NCI-H82 (cell line): ENCODE results near the gene C1QTNF6.
"Not testable (repeated sequence)": the region's sequence is repeated elsewhere in the genome, so short reads cannot be mapped to it uniquely, and the experiment has no call there.

ENCODE experiments used
- DNase-seq: peaks from one replicate; lab custom pipeline; 2025; lab: John Stamatoyannopoulos, UW

C1QTNF6 gene

DNA sequence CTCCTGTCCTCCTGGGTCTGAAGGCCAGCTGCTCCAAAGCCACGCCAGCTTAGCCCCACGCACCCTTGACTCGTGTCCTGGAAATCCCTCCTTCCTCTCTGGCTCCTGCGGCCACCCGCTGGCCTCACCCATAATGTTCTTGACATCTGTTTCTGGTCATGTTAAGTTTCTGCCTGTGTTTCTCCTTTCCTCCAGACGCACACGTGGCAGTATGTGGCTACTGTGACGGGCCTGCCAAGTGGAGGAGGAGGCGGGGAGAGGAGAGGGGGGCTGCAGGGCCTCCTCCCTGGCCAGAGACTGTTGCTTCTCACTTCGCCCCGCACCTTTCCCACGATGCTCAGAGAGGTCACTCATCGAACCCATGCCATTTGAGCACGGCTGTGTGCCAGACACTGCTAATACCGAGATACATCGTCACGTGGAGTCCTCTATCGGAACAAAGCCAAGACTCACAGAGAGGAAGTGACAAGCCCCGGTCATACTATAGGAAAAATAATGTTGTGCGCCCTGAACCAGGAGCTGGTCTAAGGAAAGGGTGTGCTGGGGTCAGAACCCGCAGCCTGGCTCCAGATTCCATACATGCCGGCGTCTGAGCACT, 11.5 kb downstream of the C1QTNF6 start:
- DNase-seq: no peak

- no peak for DNase-seq
These were observed 12.4 kb downstream of the C1QTNF6 start for GRCh38 chr22:37175414-37176281.

DNA sequence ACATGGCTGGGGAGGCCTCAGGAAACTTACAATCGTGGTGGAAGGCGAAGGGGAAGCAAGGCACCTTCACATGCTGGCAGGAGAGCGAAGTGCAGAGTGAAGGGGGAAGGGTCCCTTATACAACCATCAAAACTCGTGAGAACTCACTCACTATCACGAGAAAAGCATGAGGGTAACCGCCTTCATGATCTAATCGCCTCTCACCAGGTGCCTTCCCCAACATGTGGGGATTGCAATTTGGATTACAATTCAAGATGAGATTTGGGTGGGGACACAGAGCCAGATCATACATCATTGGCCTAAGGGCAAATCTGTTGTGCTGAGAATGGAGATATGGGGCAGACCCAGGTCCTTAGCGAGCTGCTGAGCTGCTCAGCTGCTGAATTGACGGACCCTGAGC, 13.1 kb downstream of the C1QTNF6 start:
- DNase-seq: no peak

- DNase-seq: no peak
These were observed 14.3 kb downstream of the C1QTNF6 start for GRCh38 chr22:37173709-37174108.

DNA sequence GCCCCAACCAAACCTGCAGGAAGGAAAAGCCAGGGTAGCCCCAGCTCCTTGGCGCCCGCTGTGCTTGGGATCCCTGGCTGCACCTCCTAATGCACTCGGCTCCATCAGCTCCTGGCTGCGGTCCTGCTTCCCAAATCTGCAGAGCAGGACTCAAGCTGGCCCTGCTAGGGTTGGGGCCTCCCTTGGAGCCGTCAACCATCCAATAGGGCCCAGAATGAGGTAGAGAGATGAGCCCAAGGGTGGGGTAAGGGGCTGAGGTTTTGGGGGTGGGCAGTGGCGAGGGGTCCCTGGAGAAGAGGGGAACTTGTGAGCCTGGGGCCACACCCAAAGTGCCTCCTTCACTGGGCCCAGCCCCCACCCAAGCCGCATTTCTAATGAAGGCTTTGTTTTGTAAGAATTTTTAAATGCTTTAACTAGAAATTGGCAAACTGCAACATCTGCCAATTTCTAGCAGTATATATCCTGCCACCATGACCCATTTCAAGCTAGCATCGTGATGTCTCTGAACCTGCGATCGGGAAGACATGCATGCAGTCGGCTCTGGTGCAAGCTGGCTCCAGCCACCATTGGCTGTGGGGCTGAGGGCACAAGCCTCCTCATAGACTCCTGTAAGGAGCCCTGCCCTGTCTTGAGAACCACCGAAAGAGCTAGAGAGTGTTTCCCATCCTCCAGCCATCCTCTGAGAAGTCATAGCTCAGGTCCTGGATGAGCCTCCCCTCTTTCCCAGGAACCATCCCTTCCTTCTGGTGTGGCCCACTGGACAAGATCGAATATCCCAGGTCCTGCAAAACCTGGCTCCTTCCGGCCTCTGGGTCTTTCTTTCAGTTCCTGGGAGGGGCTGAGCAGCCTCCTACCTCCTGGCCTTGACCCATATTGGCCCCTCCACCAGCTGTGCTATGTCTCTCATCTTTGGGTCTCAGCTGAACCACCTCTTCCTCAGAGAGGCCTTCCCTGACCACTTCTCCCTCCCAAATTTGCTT, 15.5 kb downstream of the C1QTNF6 start:
- DNase-seq: no peak

DNA sequence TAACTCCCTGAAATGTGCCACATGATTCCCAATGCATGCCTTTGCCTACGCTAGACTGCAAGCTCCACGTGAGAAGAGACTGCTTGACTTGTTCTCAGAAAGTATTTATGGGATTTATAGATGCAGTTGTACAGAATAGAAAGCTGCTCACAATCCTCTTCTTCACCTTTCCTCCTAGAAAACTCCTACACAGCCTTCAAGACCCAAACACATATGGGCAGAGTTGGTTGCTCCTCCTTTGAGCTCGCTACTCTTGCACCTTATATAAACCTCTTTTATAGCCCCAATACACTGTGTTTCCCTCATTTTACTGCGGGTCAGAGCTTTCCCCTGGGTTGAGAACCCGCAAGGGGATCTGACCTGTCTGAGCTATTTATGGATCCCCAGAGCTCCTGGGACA, 16.4 kb downstream of the C1QTNF6 start:
- DNase-seq: no peak

- not testable (repeated sequence) for DNase-seq
These were observed 17.2 kb downstream of the C1QTNF6 start for GRCh38 chr22:37170689-37171405.

- no peak for DNase-seq
These were observed 17.9 kb downstream of the C1QTNF6 start for GRCh38 chr22:37169947-37170688.

DNA sequence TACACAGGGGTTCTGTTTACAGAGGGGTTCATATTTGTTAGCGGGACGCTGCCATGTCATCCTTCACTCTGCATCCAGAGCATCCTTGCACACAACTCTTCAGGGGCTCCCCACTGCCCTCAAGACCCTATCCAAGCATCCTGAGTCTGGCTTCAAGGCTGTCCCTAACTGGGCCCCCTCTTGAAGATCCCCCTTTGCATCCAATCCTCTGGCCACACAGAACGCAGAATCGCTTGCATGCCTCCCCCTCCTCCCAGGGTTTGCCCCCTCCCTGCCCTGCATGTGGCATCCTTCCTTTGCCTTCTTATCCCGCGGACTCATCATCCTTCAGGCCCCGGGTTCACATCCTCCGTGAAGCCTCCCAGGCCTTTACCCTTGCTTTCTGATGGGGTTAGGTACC, 18.6 kb downstream of the C1QTNF6 start:
- DNase-seq: no peak

- no peak for DNase-seq
These were observed 19.9 kb downstream of the C1QTNF6 start for GRCh38 chr22:37167981-37168647.

DNA sequence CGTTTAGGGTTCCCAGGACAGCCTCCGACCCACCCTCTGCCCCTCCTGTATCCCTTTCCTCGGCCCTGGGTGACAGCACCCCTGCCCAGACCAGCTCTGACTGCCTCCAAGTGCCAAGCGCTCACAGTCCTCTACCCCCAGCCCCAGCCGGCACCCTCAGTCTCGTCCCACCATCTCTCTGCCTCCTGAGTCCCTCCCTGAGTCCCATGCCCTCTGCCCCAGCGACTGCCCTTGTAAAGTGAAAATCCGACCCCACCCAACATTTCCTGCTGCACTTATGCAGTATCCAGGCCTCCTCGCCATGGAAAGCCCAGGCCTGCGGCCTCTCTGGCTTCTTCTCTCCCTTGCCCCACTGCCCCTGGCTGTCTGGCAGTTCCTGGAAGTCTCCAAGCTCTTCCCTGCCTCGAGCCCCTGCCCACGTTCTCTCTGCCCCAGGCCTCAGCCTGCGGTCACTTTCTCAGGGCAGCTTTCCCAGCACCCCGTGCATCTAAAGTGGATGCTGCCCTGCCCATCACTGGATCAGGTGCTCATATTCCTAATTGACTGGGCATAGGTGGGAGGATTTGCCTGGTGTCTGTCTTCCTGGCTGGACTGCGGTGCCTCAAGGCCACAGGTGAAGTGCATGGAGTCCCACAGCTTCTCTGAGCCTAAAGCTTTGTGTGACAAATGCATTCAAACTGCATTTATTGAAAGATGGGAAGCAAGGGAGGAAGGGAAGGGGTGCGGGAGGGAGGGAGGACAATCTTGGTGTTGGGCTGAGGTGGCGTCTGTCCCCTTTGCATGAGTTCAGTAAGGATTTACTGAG, 20.7 kb downstream of the C1QTNF6 start:
- no peak for DNase-seq

GRCh38 chr22:37166675-37167066, 21.4 kb downstream of the C1QTNF6 start:
- peak; percentile 73 for DNase-seq

- no peak for DNase-seq
These were observed 21.9 kb downstream of the C1QTNF6 start for GRCh38 chr22:37165940-37166674.

DNA sequence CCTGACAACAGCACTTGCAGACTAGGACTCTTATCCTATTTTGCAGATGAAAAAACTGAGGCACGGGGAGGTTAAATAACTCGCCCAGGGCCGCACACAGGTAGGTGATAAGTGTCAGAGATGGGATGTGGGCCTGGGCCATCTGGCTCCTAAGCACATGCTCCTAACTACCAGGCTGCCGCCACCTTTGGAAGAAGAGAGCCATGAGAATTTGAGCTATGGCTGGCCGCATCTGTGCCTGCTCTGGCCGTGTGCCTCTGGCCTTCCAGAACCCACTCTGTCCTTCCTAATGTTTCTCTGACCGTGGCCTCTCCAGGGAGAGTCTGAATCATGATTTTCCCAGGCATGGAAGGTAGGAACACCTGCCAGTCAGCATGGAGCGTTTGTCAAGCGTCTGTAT, 23.0 kb downstream of the C1QTNF6 start:
- no peak for DNase-seq

DNA sequence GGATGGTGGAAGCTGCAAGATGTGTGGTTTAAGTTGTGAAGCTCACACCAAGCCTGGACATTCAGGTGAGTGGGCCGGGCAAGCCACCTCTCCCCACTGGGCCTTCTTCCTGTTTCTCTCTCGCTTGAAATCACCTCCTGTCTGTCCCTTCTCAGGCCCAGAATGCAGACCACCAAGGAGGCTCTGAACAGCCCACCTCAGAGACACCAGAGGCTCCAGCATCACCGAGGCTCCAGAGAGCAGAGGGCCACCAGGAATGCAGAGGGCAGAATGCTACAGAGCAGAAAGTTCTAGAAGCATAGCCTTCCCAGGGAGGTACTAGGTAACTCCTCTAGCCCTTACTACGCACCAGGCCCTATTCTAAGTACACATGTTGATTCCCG, 23.6 kb downstream of the C1QTNF6 start:
- DNase-seq: no peak

DNA sequence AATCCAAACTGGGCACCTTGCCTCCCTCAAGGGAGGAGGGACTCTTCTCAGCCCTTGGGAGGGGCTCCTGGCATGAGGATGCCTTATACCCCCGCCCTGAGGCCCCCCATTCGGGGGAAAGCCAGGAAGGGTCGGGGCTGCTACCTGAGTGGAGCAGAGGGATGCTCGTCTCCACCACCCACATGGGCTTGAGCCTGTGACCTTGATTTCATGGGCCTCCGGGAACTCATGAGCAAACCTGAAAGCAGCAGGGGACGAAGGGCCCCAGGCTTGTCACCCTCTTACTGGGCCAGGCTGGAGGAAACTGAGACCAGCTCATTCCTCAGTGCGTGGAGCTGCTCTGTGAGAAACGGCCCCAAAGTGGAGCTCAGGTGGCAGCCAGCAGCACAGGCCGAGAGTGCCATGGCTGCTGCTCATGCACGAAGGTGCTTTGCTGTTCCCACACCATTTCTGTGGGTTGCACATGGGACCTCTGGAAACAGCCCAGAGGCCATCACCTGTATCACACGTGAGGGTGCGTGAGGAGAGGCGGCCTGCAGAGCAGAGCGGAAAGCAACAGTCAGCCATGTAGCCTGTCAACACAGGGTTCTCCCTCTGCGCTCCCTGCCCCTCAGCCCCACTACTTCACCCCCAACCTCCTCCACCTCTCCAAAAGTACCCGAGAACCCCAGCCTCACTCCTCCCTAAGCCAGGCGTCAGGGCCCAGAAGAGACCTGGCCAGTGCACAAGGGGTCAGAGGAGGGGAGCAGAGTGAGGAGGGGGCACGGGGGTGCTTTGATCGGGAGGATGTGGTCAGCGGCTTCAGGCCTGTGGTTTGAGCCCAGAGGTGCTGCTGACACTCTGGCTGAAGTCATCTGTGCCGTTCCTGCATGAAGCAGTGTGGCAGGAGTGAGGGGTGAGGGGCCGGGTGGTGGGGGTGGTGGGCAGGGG, 24.2 kb downstream of the C1QTNF6 start:
- no peak for DNase-seq

GRCh38 chr22:37163096-37163489, 25.0 kb downstream of the C1QTNF6 start:
- DNase-seq: no peak
